ENCODE measurements around the gene IL31RA.

IL31RA gene

GRCh38 chr5:55864606-55865541 is 13.7 kb downstream of the IL31RA start:
- DNase-seq (ENCODE audit: insufficient read length) (no peak), FAIRE-seq (no peak)
- no peak for TF ChIP-seq POLR2A (IDR thresholded peaks at IDR 0.05; ENCODE audit: low read depth, low read length)
- TF ChIP-seq TAF1 (IDR thresholded peaks at IDR 0.05; ENCODE audit: borderline replicate concordance, low read depth, low read length): no peak
- no peak for TF ChIP-seq POLR2AphosphoS5 (IDR thresholded peaks at IDR 0.05; ENCODE audit: low read depth, low read length)

- FAIRE-seq (no peak), DNase-seq (ENCODE audit: insufficient read length) (no peak)
- TF ChIP-seq TAF1 (IDR thresholded peaks at IDR 0.05; ENCODE audit: borderline replicate concordance, low read depth, low read length) (no peak), POLR2A (IDR thresholded peaks at IDR 0.05; ENCODE audit: low read depth, low read length) (no peak), POLR2AphosphoS5 (IDR thresholded peaks at IDR 0.05; ENCODE audit: low read depth, low read length) (no peak)
Measured at GRCh38 chr5:55865831-55866230, 14.7 kb downstream of the IL31RA start.

- TF ChIP-seq TAF1 (IDR thresholded peaks at IDR 0.05; ENCODE audit: borderline replicate concordance, low read depth, low read length): no peak
- no peak for TF ChIP-seq POLR2A (IDR thresholded peaks at IDR 0.05; ENCODE audit: low read depth, low read length)
- TF ChIP-seq POLR2AphosphoS5 (IDR thresholded peaks at IDR 0.05; ENCODE audit: low read depth, low read length): no peak
- no peak for FAIRE-seq
- DNase-seq (ENCODE audit: insufficient read length): no peak
Measured at GRCh38 chr5:55866485-55866884, 15.3 kb downstream of the IL31RA start.

GRCh38 chr5:55866934-55867333 is 15.8 kb downstream of the IL31RA start:
- FAIRE-seq (no peak), DNase-seq (ENCODE audit: insufficient read length) (no peak)
- TF ChIP-seq POLR2A (IDR thresholded peaks at IDR 0.05; ENCODE audit: low read depth, low read length) (no peak), POLR2AphosphoS5 (IDR thresholded peaks at IDR 0.05; ENCODE audit: low read depth, low read length) (no peak), TAF1 (IDR thresholded peaks at IDR 0.05; ENCODE audit: borderline replicate concordance, low read depth, low read length) (no peak)

GRCh38 chr5:55868846-55869245 is 17.7 kb downstream of the IL31RA start:
- DNase-seq (ENCODE audit: insufficient read length) (no peak), FAIRE-seq (no peak)
- TF ChIP-seq TAF1 (IDR thresholded peaks at IDR 0.05; ENCODE audit: borderline replicate concordance, low read depth, low read length) (no peak), POLR2A (IDR thresholded peaks at IDR 0.05; ENCODE audit: low read depth, low read length) (no peak), POLR2AphosphoS5 (IDR thresholded peaks at IDR 0.05; ENCODE audit: low read depth, low read length) (no peak)

- no peak for DNase-seq (ENCODE audit: insufficient read length)
- no peak for FAIRE-seq
- no peak for TF ChIP-seq TAF1 (IDR thresholded peaks at IDR 0.05; ENCODE audit: borderline replicate concordance, low read depth, low read length)
- TF ChIP-seq POLR2A (IDR thresholded peaks at IDR 0.05; ENCODE audit: low read depth, low read length): no peak
- TF ChIP-seq POLR2AphosphoS5 (IDR thresholded peaks at IDR 0.05; ENCODE audit: low read depth, low read length): no peak
Measured at GRCh38 chr5:55869847-55870246, 18.7 kb downstream of the IL31RA start.

- FAIRE-seq (no peak), DNase-seq (ENCODE audit: insufficient read length) (no peak)
- TF ChIP-seq POLR2AphosphoS5 (IDR thresholded peaks at IDR 0.05; ENCODE audit: low read depth, low read length) (no peak), TAF1 (IDR thresholded peaks at IDR 0.05; ENCODE audit: borderline replicate concordance, low read depth, low read length) (no peak), POLR2A (IDR thresholded peaks at IDR 0.05; ENCODE audit: low read depth, low read length) (no peak)
Measured at GRCh38 chr5:55873234-55873633, 22.1 kb downstream of the IL31RA start.

GRCh38 chr5:55877655-55878054 is 26.5 kb downstream of the IL31RA start:
- no peak for DNase-seq (ENCODE audit: insufficient read length)
- TF ChIP-seq TAF1 (IDR thresholded peaks at IDR 0.05; ENCODE audit: borderline replicate concordance, low read depth, low read length) (no peak), POLR2A (IDR thresholded peaks at IDR 0.05; ENCODE audit: low read depth, low read length) (no peak), POLR2AphosphoS5 (IDR thresholded peaks at IDR 0.05; ENCODE audit: low read depth, low read length) (no peak)
- no peak for FAIRE-seq

GRCh38 chr5:55880453-55880852 is 29.3 kb downstream of the IL31RA start:
- TF ChIP-seq POLR2AphosphoS5 (IDR thresholded peaks at IDR 0.05; ENCODE audit: low read depth, low read length) (no peak), TAF1 (IDR thresholded peaks at IDR 0.05; ENCODE audit: borderline replicate concordance, low read depth, low read length) (no peak), POLR2A (IDR thresholded peaks at IDR 0.05; ENCODE audit: low read depth, low read length) (no peak)
- FAIRE-seq: no peak
- DNase-seq (ENCODE audit: insufficient read length): no peak

- TF ChIP-seq POLR2AphosphoS5 (IDR thresholded peaks at IDR 0.05; ENCODE audit: low read depth, low read length) (no peak), POLR2A (IDR thresholded peaks at IDR 0.05; ENCODE audit: low read depth, low read length) (no peak), TAF1 (IDR thresholded peaks at IDR 0.05; ENCODE audit: borderline replicate concordance, low read depth, low read length) (no peak)
- no peak for DNase-seq (ENCODE audit: insufficient read length)
Measured at GRCh38 chr5:55885359-55885758, 34.2 kb downstream of the IL31RA start.

GRCh38 chr5:55888205-55888604 is 37.0 kb downstream of the IL31RA start:
- no peak for FAIRE-seq
- DNase-seq (ENCODE audit: insufficient read length): no peak
- TF ChIP-seq POLR2A (IDR thresholded peaks at IDR 0.05; ENCODE audit: low read depth, low read length) (no peak), POLR2AphosphoS5 (IDR thresholded peaks at IDR 0.05; ENCODE audit: low read depth, low read length) (no peak), TAF1 (IDR thresholded peaks at IDR 0.05; ENCODE audit: borderline replicate concordance, low read depth, low read length) (no peak)

More at GRCh38 chr5:55885359-55885758, 34.2 kb downstream of the IL31RA start:
- FAIRE-seq: no peak

- no peak for FAIRE-seq
- TF ChIP-seq POLR2AphosphoS5 (IDR thresholded peaks at IDR 0.05; ENCODE audit: low read depth, low read length) (no peak), POLR2A (IDR thresholded peaks at IDR 0.05; ENCODE audit: low read depth, low read length) (no peak), TAF1 (IDR thresholded peaks at IDR 0.05; ENCODE audit: borderline replicate concordance, low read depth, low read length) (no peak)
- DNase-seq (ENCODE audit: insufficient read length): no peak
Measured at GRCh38 chr5:55892479-55892878, 41.3 kb downstream of the IL31RA start.
